Epithelial cell of esophagus (primary cell): ENCODE results near the gene CALU.

ENCODE experiments used
- DNase-seq: peaks from one replicate; pipeline ENCODE4 v3.0.0; 2010; ENCODE audit warnings: low read depth
- H3K4me3 ChIP-seq: 2 replicates; pipeline ENCODE4 v1.5.1; 2011; ENCODE audit warnings: mild to moderate bottlenecking, low read length, control low read depth
- CTCF ChIP-seq: IDR thresholded peaks from 2 replicates; pipeline ENCODE4 v1.5.1; 2011; ENCODE audit warnings: low read depth, mild to moderate bottlenecking, low read length, control low read depth, inconsistent platforms; ENCODE audit not compliant: insufficient read depth; ENCODE audit errors: missing control alignments

Gene CALU

GRCh38 chr7:128810473-128810872, 71.3 kb downstream of the CALU start:
- no peak for DNase-seq
- no peak for TF ChIP-seq CTCF
- no peak overlapping the region for H3K4me3 ChIP-seq

- no peak for TF ChIP-seq CTCF
- no peak overlapping the region for H3K4me3 ChIP-seq
- no peak for DNase-seq
Observed at GRCh38 chr7:128810997-128811396, 71.8 kb downstream of the CALU start.

- no peak for DNase-seq
- TF ChIP-seq CTCF: no peak
- H3K4me3 ChIP-seq: no peak overlapping the region
Observed at GRCh38 chr7:128811631-128812430, 72.7 kb downstream of the CALU start.

- H3K4me3 ChIP-seq: no peak overlapping the region
- TF ChIP-seq CTCF: no peak
- DNase-seq: no peak
Observed at GRCh38 chr7:128812514-128813168, 73.5 kb downstream of the CALU start.

- TF ChIP-seq CTCF: no peak
- no peak overlapping the region for H3K4me3 ChIP-seq
- no peak for DNase-seq
Observed at GRCh38 chr7:128814499-128814898, 75.3 kb downstream of the CALU start.

- no peak for DNase-seq
- no peak for TF ChIP-seq CTCF
- no peak overlapping the region for H3K4me3 ChIP-seq
Observed at GRCh38 chr7:128815289-128815942, 76.3 kb downstream of the CALU start.
